NCI-H1436 (cell line): ENCODE results near the gene BRINP1.

Source experiments
- DNase-seq: peaks from one replicate; lab custom pipeline; 2025; lab: John Stamatoyannopoulos, UW

The BRINP1 gene

GRCh38 chr9:119368681-119369581 is at the start of gene BRINP1:
TSS of gene BRINP1 (minus strand) at chr9:119369435. CDS start at chr9:119313355, 56,080 bp downstream.
- peak; percentile 70 for DNase-seq

GRCh38 chr9:119418721-119419120 is 49.5 kb upstream of the BRINP1 start:
- DNase-seq, result no peak

GRCh38 chr9:119416793-119417192 is 47.6 kb upstream of the BRINP1 start:
- DNase-seq, result no peak

- no peak for DNase-seq
Measured at GRCh38 chr9:119412399-119412798, 43.2 kb upstream of the BRINP1 start.

GRCh38 chr9:119409552-119409951 is 40.3 kb upstream of the BRINP1 start:
- no peak for DNase-seq

- no peak for DNase-seq
Measured at GRCh38 chr9:119400606-119401005, 31.4 kb upstream of the BRINP1 start.

GRCh38 chr9:119398350-119398749 is 29.1 kb upstream of the BRINP1 start:
- no peak for DNase-seq

- DNase-seq, result no peak
Measured at GRCh38 chr9:119391878-119392277, 22.6 kb upstream of the BRINP1 start.

- peak; percentile 39 for DNase-seq
Measured at GRCh38 chr9:119375892-119376291, 6.7 kb upstream of the BRINP1 start.

GRCh38 chr9:119372951-119373350 is 3.7 kb upstream of the BRINP1 start:
- DNase-seq, result no peak

- DNase-seq, result no peak
Measured at GRCh38 chr9:119370816-119371215, 1.6 kb upstream of the BRINP1 start.

- DNase-seq, result no peak
Measured at GRCh38 chr9:119369680-119370366, 588 bp upstream of the BRINP1 start.

GRCh38 chr9:119368179-119368578 is 1.1 kb downstream of the BRINP1 start:
- no peak for DNase-seq

GRCh38 chr9:119367683-119368075 is 1.6 kb downstream of the BRINP1 start:
- DNase-seq, result no peak

- DNase-seq, result no peak
Measured at GRCh38 chr9:119366909-119367682, 2.1 kb downstream of the BRINP1 start.

GRCh38 chr9:119365291-119366027 is 3.8 kb downstream of the BRINP1 start:
- DNase-seq, result peak; percentile 57

GRCh38 chr9:119360237-119360636 is 9.0 kb downstream of the BRINP1 start:
- DNase-seq, result no peak

- no peak for DNase-seq
Measured at GRCh38 chr9:119357336-119358096, 11.7 kb downstream of the BRINP1 start.

- no peak for DNase-seq
Measured at GRCh38 chr9:119349351-119349825, 19.8 kb downstream of the BRINP1 start.

- DNase-seq, result no peak
Measured at GRCh38 chr9:119343059-119343990, 25.9 kb downstream of the BRINP1 start.
